Endothelial cell of umbilical vein (primary cell): Measurements from ENCODE around the gene IKZF1. TPM values are rescaled to one million over a fixed set of nuclear protein-coding genes. Genes with fewer than 3 reads are reported as not detected.

Source experiments
- BruUV-seq: library from RNA; stranded (reverse); fragments of 400-500 nt; replicated peaks from 2 replicates; lab custom pipeline; 2021; lab: Mats Ljungman, UMichigan
- CTCF ChIA-PET: fragments of 300-600, 350-600 bp; sonication (Branson Sonifier 250); formaldehyde crosslinking; loops from one replicate; lab custom pipeline; 2021; ENCODE audit warnings: antibody characterized with exemption, inconsistent platforms; lab: Charles Lee
- POLR2A ChIA-PET: fragments of 300-600, 350-600 bp; sonication (Branson Sonifier 250); formaldehyde crosslinking; loops from one replicate; lab custom pipeline; 2021; ENCODE audit warnings: antibody characterized with exemption, inconsistent platforms; lab: Charles Lee
- DNase-seq: peaks from one replicate; pipeline ENCODE4 v3.0.0-alpha.2; 2011; ENCODE audit warnings: low read depth, low spot score
- FAIRE-seq: peaks from 2 replicates; lab custom pipeline; 2011; peaks lifted over from hg19 to GRCh38; lab: Jason Lieb, UNC
- H2AFZ ChIP-seq: 2 replicates; pipeline ENCODE4 v1.6.0; 2012; ENCODE audit warnings: low read depth, low read length, control low read depth, inconsistent platforms
- H3K27ac ChIP-seq: 2 replicates; pipeline ENCODE4 v1.5.1; 2011; ENCODE audit warnings: low read depth, mild to moderate bottlenecking, control low read depth, low read length, moderate library complexity; ENCODE audit not compliant: insufficient read depth
- H3K27me3 ChIP-seq, 2 experiments: 2 replicates each; pipeline versions ENCODE4 v1.6.0 to v1.6.1; 2011; ENCODE audit warnings: low read length in 2 of 2, mixed read lengths in 1 of 2; ENCODE audit not compliant: control insufficient read depth in 2 of 2, insufficient read depth in 2 of 2
- H3K36me3 ChIP-seq, 2 experiments: 2 replicates in 1 of 2; 3 replicates in 1 of 2; pipeline ENCODE4 v1.5.1; 2011; ENCODE audit warnings: low read length in 2 of 2, mild to moderate bottlenecking in 1 of 2, moderate library complexity in 1 of 2; ENCODE audit not compliant: control insufficient read depth in 2 of 2, insufficient read depth in 2 of 2; ENCODE audit errors: extremely low read depth in 1 of 2
- H3K4me1 ChIP-seq: 3 replicates; pipeline ENCODE4 v1.5.1; 2011; ENCODE audit warnings: mild to moderate bottlenecking, low read length; ENCODE audit not compliant: control insufficient read depth, insufficient read depth; ENCODE audit errors: extremely low read depth
- H3K4me2 ChIP-seq: 2 replicates; pipeline ENCODE4 v1.6.1; 2011; ENCODE audit warnings: low read length, control low read depth, mixed read lengths; ENCODE audit not compliant: insufficient read depth
- H3K4me3 ChIP-seq, 3 experiments: fragments of 200-600 bp in 1 of 3; sonication (generic), shearing (Covaris generic) in 1 of 3; replicated peaks in 1 of 3; 2 replicates each; pipeline ENCODE4 v1.5.1; 2011 to 2016; ENCODE audit warnings: control low read depth in 3 of 3, low read length in 3 of 3, mild to moderate bottlenecking in 2 of 3, inconsistent platforms in 1 of 3, low read depth in 1 of 3, moderate library complexity in 1 of 3; ENCODE audit not compliant: insufficient read depth in 1 of 3
- H3K79me2 ChIP-seq: 2 replicates; pipeline ENCODE4 v1.6.0; 2012; ENCODE audit warnings: low read length, inconsistent platforms; ENCODE audit not compliant: control insufficient read depth, insufficient read depth
- H3K9ac ChIP-seq: replicated peaks from 2 replicates; pipeline ENCODE3; 2011; ENCODE audit warnings: low read length, control low read depth; ENCODE audit not compliant: insufficient read depth; ENCODE audit errors: extremely low read depth
- H3K9me1 ChIP-seq: replicated peaks from 3 replicates; pipeline ENCODE4 v1.6.0; 2011; ENCODE audit warnings: mild to moderate bottlenecking, low read length; ENCODE audit not compliant: control insufficient read depth, insufficient read depth; ENCODE audit errors: extremely low read depth
- H3K9me3 ChIP-seq: replicated peaks from 2 replicates; pipeline ENCODE4 v1.5.1; 2012; ENCODE audit warnings: low read length, inconsistent platforms; ENCODE audit not compliant: control insufficient read depth, insufficient read depth
- H4K20me1 ChIP-seq: replicated peaks from 2 replicates; pipeline ENCODE3; 2011; ENCODE audit warnings: mild to moderate bottlenecking, low read length; ENCODE audit not compliant: control insufficient read depth, insufficient read depth; ENCODE audit errors: extremely low read depth
- EZH2 ChIP-seq: IDR thresholded peaks from 2 replicates; pipeline ENCODE4 v1.6.1; 2012; ENCODE audit warnings: borderline replicate concordance, low read depth, mild to moderate bottlenecking, moderate library complexity, low read length, inconsistent platforms; ENCODE audit not compliant: severe bottlenecking
- FOS ChIP-seq: IDR thresholded peaks from 2 replicates; pipeline ENCODE4 v1.6.1; 2011; ENCODE audit warnings: mild to moderate bottlenecking, low read length, moderate library complexity, borderline replicate concordance; ENCODE audit not compliant: insufficient read depth
- GATA2 ChIP-seq: IDR thresholded peaks from 2 replicates; pipeline ENCODE4 v1.7.0; 2011; ENCODE audit warnings: low read depth, mild to moderate bottlenecking, moderate library complexity, mixed read lengths, low read length; ENCODE audit not compliant: insufficient read length, insufficient read depth
- JUN ChIP-seq: IDR thresholded peaks from 2 replicates; pipeline ENCODE4 v1.6.1; 2011; ENCODE audit warnings: borderline replicate concordance, low read depth; ENCODE audit not compliant: insufficient read length, insufficient read depth
- MYC ChIP-seq: IDR thresholded peaks from one replicate; pipeline ENCODE4 v1.6.1; 2011; ENCODE audit warnings: mild to moderate bottlenecking, low read depth, low read length
- POLR2A ChIP-seq: IDR thresholded peaks from 2 replicates; pipeline ENCODE4 v1.6.1; 2012; ENCODE audit warnings: low read depth, mild to moderate bottlenecking, control low read depth, low read length
- POLR2AphosphoS5 ChIP-seq: IDR thresholded peaks from 2 replicates; pipeline ENCODE4 v1.6.1; 2012; ENCODE audit warnings: low read depth, mild to moderate bottlenecking, control low read depth, low read length, moderate library complexity; ENCODE audit not compliant: insufficient read depth
- dilution Hi-C: fragments of 300-500 bp; cut with MboI; formaldehyde crosslinking; loops from one replicate; pipeline ENCODE4 v1.15.0; 2019; ENCODE audit warnings: low sequenced_read_pairs; ENCODE audit not compliant: extremely low pct_ligation_motif_present
- intact Hi-C: fragments of 100-400 bp; cut with micrococcal nuclease; formaldehyde crosslinking; loops from one replicate; pipeline ENCODE4 v1.10.0; 2022
- polyA plus RNA-seq, 4 experiments: library from polyadenylated mRNA; depleted of rRNA in 3 of 4; stranded (reverse) in 3 of 4; unstranded in 1 of 4; fragments of >200 nt; gene quantifications; 2 replicates each; pipeline versions ENCODE4 v1.2.1 to v1.2.3, GENCODE V29; 2011 to 2012; ENCODE audit warnings: missing spikeins in 1 of 4
- total RNA-seq: library from RNA; stranded (reverse); gene quantifications from 2 replicates; pipeline ENCODE4 v1.2.3, GENCODE V29; 2021
- TF ChIP-seq, protein P1 (sequence below): IDR thresholded peaks from 2 replicates; pipeline ENCODE4 v1.6.1; 2011; ENCODE audit not compliant: insufficient read depth, insufficient read length
- TF ChIP-seq, protein P2 (sequence below), 2 donors: IDR thresholded peaks; 1 replicate in 1 of 2; 2 replicates in 1 of 2; pipeline ENCODE4 v1.5.1; 2011; ENCODE audit warnings: low read length in 2 of 2, mild to moderate bottlenecking in 2 of 2, moderate library complexity in 2 of 2, control low read depth in 1 of 2, inconsistent platforms in 1 of 2, low read depth in 1 of 2; ENCODE audit not compliant: insufficient read depth in 1 of 2; ENCODE audit errors: extremely low read depth in 1 of 2

The IKZF1 gene
- total and polyA plus RNA-seq, 2 donors (not counting 3 experiments of a cell fraction or from before 2014, with no cell fraction given), result 0.01 to 0.20 TPM

DNA sequence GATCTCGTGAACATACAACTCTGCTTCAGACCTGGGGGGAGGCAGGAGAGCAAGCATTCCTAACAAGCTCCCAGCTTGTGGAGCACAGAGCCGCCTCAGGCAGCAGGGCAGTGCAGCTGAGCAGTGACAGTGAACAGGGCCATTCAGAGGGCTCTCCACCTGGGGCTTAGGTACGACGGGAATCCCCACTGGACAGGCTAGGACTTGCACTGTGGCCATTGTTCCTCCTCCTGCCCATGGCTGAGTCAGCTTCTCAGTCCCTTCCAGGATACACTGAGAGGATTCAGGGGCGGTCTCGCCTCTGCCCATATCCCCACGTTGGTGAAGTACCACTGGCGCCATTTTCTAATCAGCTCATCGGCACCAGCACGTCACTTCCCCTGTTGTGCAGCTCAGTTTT is 74.6 kb downstream of the IKZF1 start:
- Histone ChIP-seq H3K9ac (no peak overlapping the region), H3K79me2 (no peaks in the 10 kb centered on the region), H3K4me2 (no peak overlapping the region), H3K9me1 (no peaks in the 10 kb centered on the region), H4K20me1 (no peaks in the 10 kb centered on the region), H3K27me3 (no peaks in the 10 kb centered on the region), H3K4me3 (no peak overlapping the region), H3K9me3 (no peaks in the 10 kb centered on the region), H2AFZ (peak overlapping the region; percentile 22), H3K4me1 (no peaks in the 10 kb centered on the region), H3K27ac (no peak overlapping the region), H3K36me3 (no peaks in the 10 kb centered on the region)
- DNase-seq (no peak), FAIRE-seq (no peak)
- BruUV-seq, result no TSS peak
- intact Hi-C loops, result no loop called here
- dilution Hi-C loops, result no loop called here
- no peak for TF ChIP-seq MYC
- no peak for TF ChIP-seq POLR2AphosphoS5
- no peak for TF ChIP-seq JUN
- TF ChIP-seq, protein P1, sequence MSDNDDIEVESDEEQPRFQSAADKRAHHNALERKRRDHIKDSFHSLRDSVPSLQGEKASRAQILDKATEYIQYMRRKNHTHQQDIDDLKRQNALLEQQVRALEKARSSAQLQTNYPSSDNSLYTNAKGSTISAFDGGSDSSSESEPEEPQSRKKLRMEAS, result no peak
- TF ChIP-seq FOS, result no peak
- TF ChIP-seq EZH2, result no peak
- CTCF ChIA-PET, result no interaction called here
- POLR2A ChIA-PET, result no interaction called here

DNA sequence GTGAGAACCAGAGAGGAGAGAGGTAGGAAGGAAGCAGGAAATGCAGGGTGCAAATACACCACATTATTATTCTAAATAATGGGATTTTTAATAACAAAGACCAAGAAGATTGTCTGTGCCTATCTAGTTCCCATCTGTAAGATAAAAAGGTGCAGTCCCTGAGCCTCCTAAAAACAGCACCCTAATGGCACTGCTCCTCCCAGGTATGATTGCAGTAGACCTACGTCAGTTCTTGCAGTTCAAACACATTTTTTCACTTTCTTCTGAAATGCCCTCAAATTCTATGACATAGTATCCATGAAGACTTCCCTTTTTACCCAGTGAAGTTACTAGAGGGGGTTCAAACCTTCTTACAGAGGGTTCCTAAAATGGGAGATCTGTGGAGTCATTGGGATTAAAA is 75.0 kb downstream of the IKZF1 start:
- no peaks in the 10 kb centered on the region for H3K9me1 ChIP-seq
- POLR2A ChIA-PET, result no interaction called here
- no peak overlapping the region for H3K27ac ChIP-seq
- TF ChIP-seq, protein P2, sequence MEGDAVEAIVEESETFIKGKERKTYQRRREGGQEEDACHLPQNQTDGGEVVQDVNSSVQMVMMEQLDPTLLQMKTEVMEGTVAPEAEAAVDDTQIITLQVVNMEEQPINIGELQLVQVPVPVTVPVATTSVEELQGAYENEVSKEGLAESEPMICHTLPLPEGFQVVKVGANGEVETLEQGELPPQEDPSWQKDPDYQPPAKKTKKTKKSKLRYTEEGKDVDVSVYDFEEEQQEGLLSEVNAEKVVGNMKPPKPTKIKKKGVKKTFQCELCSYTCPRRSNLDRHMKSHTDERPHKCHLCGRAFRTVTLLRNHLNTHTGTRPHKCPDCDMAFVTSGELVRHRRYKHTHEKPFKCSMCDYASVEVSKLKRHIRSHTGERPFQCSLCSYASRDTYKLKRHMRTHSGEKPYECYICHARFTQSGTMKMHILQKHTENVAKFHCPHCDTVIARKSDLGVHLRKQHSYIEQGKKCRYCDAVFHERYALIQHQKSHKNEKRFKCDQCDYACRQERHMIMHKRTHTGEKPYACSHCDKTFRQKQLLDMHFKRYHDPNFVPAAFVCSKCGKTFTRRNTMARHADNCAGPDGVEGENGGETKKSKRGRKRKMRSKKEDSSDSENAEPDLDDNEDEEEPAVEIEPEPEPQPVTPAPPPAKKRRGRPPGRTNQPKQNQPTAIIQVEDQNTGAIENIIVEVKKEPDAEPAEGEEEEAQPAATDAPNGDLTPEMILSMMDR (IDR thresholded peaks at IDR 0.05; ENCODE audit: extremely low read depth in 1 of 2, insufficient read depth in 1 of 2, low read depth in 1 of 2, low read length in 2 of 2), result no peak
- no peak for TF ChIP-seq POLR2AphosphoS5
- TF ChIP-seq POLR2A, result no peak
- no peak for TF ChIP-seq FOS
- TF ChIP-seq, protein P1, result no peak
- no peak for TF ChIP-seq JUN
- TF ChIP-seq MYC, result no peak
- TF ChIP-seq GATA2, result no peak
- TF ChIP-seq EZH2, result no peak
- no peaks in the 10 kb centered on the region for H3K27me3 ChIP-seq
- BruUV-seq, result no TSS peak
- no peak for DNase-seq
- intact Hi-C loops, result no loop called here
- H4K20me1 ChIP-seq, result no peaks in the 10 kb centered on the region
- no peak overlapping the region for H3K4me3 ChIP-seq
- no peaks in the 10 kb centered on the region for H3K9me3 ChIP-seq
- CTCF ChIA-PET, result no interaction called here
- no peak overlapping the region for H3K9ac ChIP-seq
- no peaks in the 10 kb centered on the region for H3K4me1 ChIP-seq
- no peak overlapping the region for H3K4me2 ChIP-seq
- no peak overlapping the region for H2AFZ ChIP-seq
- no peaks in the 10 kb centered on the region for H3K36me3 ChIP-seq
- FAIRE-seq, result no peak
- H3K79me2 ChIP-seq, result no peaks in the 10 kb centered on the region
- dilution Hi-C loops, result no loop called here
